Glutamatergic neuron (in vitro differentiated cells): ENCODE results near the gene ZNF765. TPM values are rescaled to one million over a fixed set of nuclear protein-coding genes. Genes with fewer than 3 reads are reported as not detected.

Source experiments
- DNase-seq: peaks from one replicate; pipeline ENCODE4 v3.0.0; 2022
- H3K27ac Mint-ChIP-seq: one replicate; pipeline ENCODE4 v1.8.0; 2020; ENCODE audit warnings: mild to moderate bottlenecking, mixed read lengths, inconsistent platforms; ENCODE audit not compliant: unreplicated experiment
- H3K27me3 Mint-ChIP-seq: one replicate; pipeline ENCODE4 v1.8.0; 2020; ENCODE audit warnings: mild to moderate bottlenecking, moderate library complexity, mixed read lengths, inconsistent platforms; ENCODE audit not compliant: unreplicated experiment
- H3K36me3 Mint-ChIP-seq: one replicate; pipeline ENCODE4 v1.8.0; 2020; ENCODE audit warnings: mild to moderate bottlenecking, mixed read lengths, inconsistent platforms; ENCODE audit not compliant: unreplicated experiment
- H3K4me1 Mint-ChIP-seq: one replicate; pipeline ENCODE4 v1.8.0; 2020; ENCODE audit warnings: mild to moderate bottlenecking, low read depth, mixed read lengths, inconsistent platforms; ENCODE audit not compliant: unreplicated experiment
- H3K4me3 Mint-ChIP-seq: one replicate; pipeline ENCODE4 v1.8.0; 2020; ENCODE audit warnings: mild to moderate bottlenecking, mixed read lengths, inconsistent platforms; ENCODE audit not compliant: unreplicated experiment
- H3K9me3 Mint-ChIP-seq: one replicate; pipeline ENCODE4 v1.8.0; 2020; ENCODE audit warnings: mild to moderate bottlenecking, moderate library complexity, mixed read lengths, inconsistent platforms; ENCODE audit not compliant: unreplicated experiment
- CTCF ChIP-seq: fragments of 200-600 bp; sonication (generic); IDR thresholded peaks from one replicate; pipeline ENCODE4 v1.5.0; 2021; ENCODE audit not compliant: partially characterized antibody, unreplicated experiment
- total RNA-seq: library from RNA; stranded (reverse); fragmentation: NEBNext Ultra II Directional; extraction: Animal tissue kit (Norgen Biotek cat#: 25700); gene quantifications from one replicate; pipeline ENCODE4 v1.2.1, GENCODE V29; 2021; ENCODE audit not compliant: unreplicated experiment

Gene ZNF765
- total RNA-seq, 1 donor from 2014 or later = 21.4 TPM

GRCh38 chr19:53365899-53366493, 29.0 kb upstream of the ZNF765 start:
- no peaks in the 10 kb centered on the region for H3K9me3 Mint-ChIP-seq
- no peaks in the 10 kb centered on the region for H3K36me3 Mint-ChIP-seq
- H3K4me3 Mint-ChIP-seq = peak overlapping the region; percentile 93
- peaks cover 5% of the 10 kb centered on the region for H3K4me1 Mint-ChIP-seq
- peak overlapping the region; percentile 33 for H3K27ac Mint-ChIP-seq
- no peak for TF ChIP-seq CTCF
- H3K27me3 Mint-ChIP-seq = no peaks in the 10 kb centered on the region
- peak; percentile 41 for DNase-seq

- H3K9me3 Mint-ChIP-seq = no peaks in the 10 kb centered on the region
- DNase-seq = no peak
- no peaks in the 10 kb centered on the region for H3K4me1 Mint-ChIP-seq
- TF ChIP-seq CTCF = no peak
- no peaks in the 10 kb centered on the region for H3K36me3 Mint-ChIP-seq
- H3K27ac Mint-ChIP-seq = no peak overlapping the region
- no peaks in the 10 kb centered on the region for H3K27me3 Mint-ChIP-seq
- H3K4me3 Mint-ChIP-seq = no peak overlapping the region
Measured at GRCh38 chr19:53372196-53372595, 22.8 kb upstream of the ZNF765 start.

GRCh38 chr19:53374288-53374687, 20.7 kb upstream of the ZNF765 start:
- H3K27ac Mint-ChIP-seq = no peak overlapping the region
- TF ChIP-seq CTCF = no peak
- H3K27me3 Mint-ChIP-seq = no peaks in the 10 kb centered on the region
- no peaks in the 10 kb centered on the region for H3K36me3 Mint-ChIP-seq
- no peaks in the 10 kb centered on the region for H3K9me3 Mint-ChIP-seq
- H3K4me3 Mint-ChIP-seq = no peak overlapping the region
- no peak for DNase-seq
- H3K4me1 Mint-ChIP-seq = no peaks in the 10 kb centered on the region

GRCh38 chr19:53374743-53375142, 20.2 kb upstream of the ZNF765 start:
- DNase-seq = no peak
- no peak overlapping the region for H3K4me3 Mint-ChIP-seq
- H3K9me3 Mint-ChIP-seq = no peaks in the 10 kb centered on the region
- no peak for TF ChIP-seq CTCF
- no peaks in the 10 kb centered on the region for H3K36me3 Mint-ChIP-seq
- no peak overlapping the region for H3K27ac Mint-ChIP-seq
- no peaks in the 10 kb centered on the region for H3K27me3 Mint-ChIP-seq
- H3K4me1 Mint-ChIP-seq = no peaks in the 10 kb centered on the region

- no peak for DNase-seq
- Mint-ChIP-seq H3K9me3 (peaks cover 10% of the 10 kb centered on the region), H3K36me3 (peaks cover 51% of the 10 kb centered on the region), H3K27me3 (peaks cover 2% of the 10 kb centered on the region), H3K4me3 (no peak overlapping the region), H3K4me1 (no peaks in the 10 kb centered on the region), H3K27ac (no peak overlapping the region)
- no peak for TF ChIP-seq CTCF
Measured at GRCh38 chr19:53381376-53381775, 13.6 kb upstream of the ZNF765 start.
